ENCODE data around the gene MPHOSPH9.

DNA sequence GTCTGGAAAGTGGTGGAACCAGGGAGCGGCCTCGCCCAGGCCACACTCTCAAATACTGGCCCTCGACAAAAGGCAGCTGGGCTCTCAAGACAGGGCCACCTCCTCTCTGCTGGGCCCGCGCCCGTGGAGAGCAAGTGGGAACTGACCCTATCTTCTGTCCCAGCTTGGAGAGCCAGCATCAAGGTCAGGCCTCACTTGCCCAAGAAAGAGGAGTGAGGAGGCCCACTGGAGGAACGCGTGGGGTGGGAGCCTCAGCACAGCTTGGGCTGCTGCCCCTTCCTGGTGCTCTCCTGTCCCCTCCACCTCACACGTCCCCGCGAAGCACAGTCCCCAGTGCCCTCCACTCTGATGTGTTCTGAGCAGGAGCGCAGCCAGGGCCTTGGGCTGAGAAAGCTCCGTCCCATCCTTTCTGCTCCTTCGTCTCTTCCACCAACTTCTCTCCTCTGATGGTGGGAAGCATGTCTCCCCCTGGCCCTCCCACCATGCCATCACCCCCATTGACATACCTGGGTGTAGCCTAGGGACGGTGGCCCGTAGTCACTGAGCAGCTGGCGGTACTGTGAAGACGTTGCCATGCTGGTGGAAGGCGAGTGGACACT lies 33.8 kb upstream of the MPHOSPH9 start:
- TF ChIP-seq EZH2 (IDR thresholded peaks at IDR 0.05; ENCODE audit: borderline replicate concordance, low read depth, low read length, severe bottlenecking), result no peak
- TF ChIP-seq, protein P1, sequence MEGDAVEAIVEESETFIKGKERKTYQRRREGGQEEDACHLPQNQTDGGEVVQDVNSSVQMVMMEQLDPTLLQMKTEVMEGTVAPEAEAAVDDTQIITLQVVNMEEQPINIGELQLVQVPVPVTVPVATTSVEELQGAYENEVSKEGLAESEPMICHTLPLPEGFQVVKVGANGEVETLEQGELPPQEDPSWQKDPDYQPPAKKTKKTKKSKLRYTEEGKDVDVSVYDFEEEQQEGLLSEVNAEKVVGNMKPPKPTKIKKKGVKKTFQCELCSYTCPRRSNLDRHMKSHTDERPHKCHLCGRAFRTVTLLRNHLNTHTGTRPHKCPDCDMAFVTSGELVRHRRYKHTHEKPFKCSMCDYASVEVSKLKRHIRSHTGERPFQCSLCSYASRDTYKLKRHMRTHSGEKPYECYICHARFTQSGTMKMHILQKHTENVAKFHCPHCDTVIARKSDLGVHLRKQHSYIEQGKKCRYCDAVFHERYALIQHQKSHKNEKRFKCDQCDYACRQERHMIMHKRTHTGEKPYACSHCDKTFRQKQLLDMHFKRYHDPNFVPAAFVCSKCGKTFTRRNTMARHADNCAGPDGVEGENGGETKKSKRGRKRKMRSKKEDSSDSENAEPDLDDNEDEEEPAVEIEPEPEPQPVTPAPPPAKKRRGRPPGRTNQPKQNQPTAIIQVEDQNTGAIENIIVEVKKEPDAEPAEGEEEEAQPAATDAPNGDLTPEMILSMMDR (IDR thresholded peaks at IDR 0.05; ENCODE audit: borderline replicate concordance, extremely low read depth, low read length, poor library complexity, severe bottlenecking), result no peak

Measured in DND-41 (cell line).